ENCODE results near the gene DAAM2.

GRCh38 chr6:39821742-39822532, 29.8 kb downstream of the DAAM2 start:
- TF ChIP-seq CTCF (IDR thresholded peaks at IDR 0.05), result no peak
- TF ChIP-seq POLR2A (IDR thresholded peaks at IDR 0.05), result no peak

All from esophagus squamous epithelium (tissue), 4 donors.